Astrocyte of the spinal cord (primary cell): Measurements from ENCODE around the gene CKM.

Experiments
- DNase-seq: peaks from one replicate; pipeline ENCODE4 v3.0.0; 2011; ENCODE audit warnings: low read depth, low spot score
- H3K4me3 ChIP-seq: 2 replicates; pipeline ENCODE4 v1.5.1; 2011; ENCODE audit warnings: low read depth, mild to moderate bottlenecking, low read length, moderate library complexity
- CTCF ChIP-seq: IDR thresholded peaks from 2 replicates; pipeline ENCODE4 v1.5.1; 2012; ENCODE audit warnings: low read depth, mild to moderate bottlenecking, low read length, inconsistent platforms
- in situ Hi-C: cut with HindIII; loops from 2 replicates; pipeline ENCODE4 v1.10.0; 2017; ENCODE audit warnings: low sequenced_read_pairs

Gene CKM

DNA sequence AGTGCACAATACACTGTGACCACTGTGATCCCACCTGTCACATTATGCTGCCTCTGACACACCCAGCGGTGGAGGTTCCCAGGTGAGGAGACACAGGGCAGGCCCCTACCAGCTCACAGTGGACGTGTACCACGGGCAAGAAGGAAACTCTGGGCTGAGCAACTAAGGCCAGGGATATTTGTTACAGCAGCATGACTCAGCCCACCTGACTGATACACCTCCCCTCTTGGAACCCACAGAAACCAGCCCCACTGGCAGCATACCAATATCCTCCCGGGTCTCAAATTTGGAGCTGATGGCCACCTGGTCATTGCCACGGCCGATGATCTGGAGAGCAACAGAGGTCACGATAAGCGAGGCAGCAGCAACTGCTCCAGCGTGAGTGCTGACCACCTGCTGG is 32.7 kb upstream of the CKM start:
- H3K4me3 ChIP-seq: no peak overlapping the region
- in situ Hi-C loops: no loop called here
- TF ChIP-seq CTCF: no peak
- no peak for DNase-seq

- DNase-seq: no peak
- H3K4me3 ChIP-seq: no peak overlapping the region
- in situ Hi-C loops: no loop called here
- TF ChIP-seq CTCF: no peak
Measured at GRCh38 chr19:45354241-45354842, 31.7 kb upstream of the CKM start.

GRCh38 chr19:45352914-45353796 is 30.5 kb upstream of the CKM start:
- no peak for DNase-seq
- in situ Hi-C loops: no loop called here
- TF ChIP-seq CTCF: no peak
- H3K4me3 ChIP-seq: no peak overlapping the region

DNA sequence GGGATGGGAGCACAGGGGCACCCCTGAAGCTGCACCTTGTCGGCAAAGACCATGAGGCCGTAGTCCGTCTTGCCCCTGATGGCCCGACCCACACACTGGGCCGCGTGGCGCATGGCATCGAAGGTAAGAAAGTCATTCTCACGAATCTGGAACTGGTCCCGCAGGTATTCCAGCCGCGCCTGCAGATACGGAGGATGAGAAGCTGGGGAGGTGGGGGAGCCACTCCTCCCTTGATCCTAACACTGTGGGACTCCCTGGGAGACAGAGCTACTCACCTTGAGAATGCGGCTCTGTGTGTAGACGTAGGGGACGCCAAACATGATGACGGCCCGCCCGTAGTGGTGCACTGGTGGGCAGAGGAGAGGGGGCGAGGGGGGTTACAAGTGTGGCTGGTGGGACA is 29.8 kb upstream of the CKM start:
- in situ Hi-C loops: no loop called here
- DNase-seq: no peak
- no peak for TF ChIP-seq CTCF
- no peak overlapping the region for H3K4me3 ChIP-seq

GRCh38 chr19:45352062-45352461 is 29.4 kb upstream of the CKM start:
- no peak overlapping the region for H3K4me3 ChIP-seq
- in situ Hi-C loops: no loop called here
- TF ChIP-seq CTCF: no peak
- no peak for DNase-seq

- in situ Hi-C loops: no loop called here
- TF ChIP-seq CTCF: no peak
- H3K4me3 ChIP-seq: no peak overlapping the region
- DNase-seq: no peak
Measured at GRCh38 chr19:45351401-45351952, 28.8 kb upstream of the CKM start.
